ENCODE data around the gene CD2AP.

Gene CD2AP

GRCh38 chr6:47621838-47622449, 144.4 kb downstream of the CD2AP start:
- TF ChIP-seq ESRRG (CRISPR knock-in tag; IDR thresholded peaks at IDR 0.05): no peak
- TF ChIP-seq PPARA (CRISPR knock-in tag; IDR thresholded peaks at IDR 0.05; ENCODE audit: borderline replicate concordance): no peak
- no peak for TF ChIP-seq GLIS3 (CRISPR knock-in tag; IDR thresholded peaks at IDR 0.05)
- TF ChIP-seq ZNF565 (CRISPR knock-in tag; conservative IDR thresholded peaks at IDR 0.05; ENCODE audit: low read depth): no peak
- TF ChIP-seq CREB5 (CRISPR knock-in tag; IDR thresholded peaks at IDR 0.05; ENCODE audit: low read depth): no peak
- no peak for TF ChIP-seq ZFP30 (CRISPR knock-in tag; IDR thresholded peaks at IDR 0.05)
- no peak for TF ChIP-seq TOX (CRISPR knock-in tag; IDR thresholded peaks at IDR 0.05; ENCODE audit: borderline replicate concordance)
- TF ChIP-seq OSR1 (CRISPR knock-in tag; IDR thresholded peaks at IDR 0.05): no peak
- TF ChIP-seq SNAI2 (CRISPR knock-in tag; IDR thresholded peaks at IDR 0.05): no peak
- TF ChIP-seq POU6F1 (CRISPR knock-in tag; IDR thresholded peaks at IDR 0.05; ENCODE audit: borderline replicate concordance, low read depth): no peak
- TF ChIP-seq CSDC2 (CRISPR knock-in tag; IDR thresholded peaks at IDR 0.05): no peak
- TF ChIP-seq ISL1 (CRISPR knock-in tag; IDR thresholded peaks at IDR 0.05): no peak
- no peak for TF ChIP-seq RARB (CRISPR knock-in tag; IDR thresholded peaks at IDR 0.05)
- no peak for TF ChIP-seq ZC3H10 (CRISPR knock-in tag; IDR thresholded peaks at IDR 0.05)
- TF ChIP-seq PATZ1 (CRISPR knock-in tag; IDR thresholded peaks at IDR 0.05; ENCODE audit: borderline replicate concordance): no peak
- no peak for TF ChIP-seq CSRNP3 (CRISPR knock-in tag; IDR thresholded peaks at IDR 0.05)
- no peak for TF ChIP-seq ZFP3 (CRISPR knock-in tag; IDR thresholded peaks at IDR 0.05)
- no peak for TF ChIP-seq ZNF70 (CRISPR knock-in tag; IDR thresholded peaks at IDR 0.05)
- TF ChIP-seq ZNF8 (CRISPR knock-in tag; IDR thresholded peaks at IDR 0.05): no peak
- TF ChIP-seq TSHZ2 (CRISPR knock-in tag; IDR thresholded peaks at IDR 0.05): no peak
- ATAC-seq: no peak

GRCh38 chr6:47626782-47627181, 149.2 kb downstream of the CD2AP start:
- TF ChIP-seq GLIS3 (CRISPR knock-in tag; IDR thresholded peaks at IDR 0.05) (no peak), OSR1 (CRISPR knock-in tag; IDR thresholded peaks at IDR 0.05) (no peak)
- no peak for ATAC-seq

GRCh38 chr6:47628448-47629272, 151.1 kb downstream of the CD2AP start:
- ATAC-seq: no peak
- TF ChIP-seq RARB (CRISPR knock-in tag; IDR thresholded peaks at IDR 0.05) (no peak), ARNTL (CRISPR knock-in tag; IDR thresholded peaks at IDR 0.05; ENCODE audit: borderline replicate concordance, low read depth) (no peak), ISL1 (CRISPR knock-in tag; IDR thresholded peaks at IDR 0.05) (no peak), SNAI2 (CRISPR knock-in tag; IDR thresholded peaks at IDR 0.05) (no peak), BACH2 (CRISPR knock-in tag; IDR thresholded peaks at IDR 0.05; ENCODE audit: borderline replicate concordance) (no peak)

Data from SK-N-SH treated with all-trans-retinoic acid at 6 μM for 48 hours (cell line).